Breast epithelium (tissue), 3 donors: Measurements from ENCODE around the gene PTPN22.

Experiments
- CTCF ChIP-seq, 3 donors: fragments of 450-650 bp; IDR thresholded peaks; one replicate each; pipeline ENCODE4 v1.5.1; 2016 to 2017; ENCODE audit warnings: antibody characterized with exemption in 3 of 3, mild to moderate bottlenecking in 3 of 3, moderate library complexity in 3 of 3
- POLR2A ChIP-seq: fragments of 450-650 bp; IDR thresholded peaks from one replicate; pipeline ENCODE4 v1.6.1; 2016; ENCODE audit warnings: antibody characterized with exemption, mild to moderate bottlenecking, moderate library complexity

- TF ChIP-seq CTCF (IDR thresholded peaks at IDR 0.05) (no peak), POLR2A (no peak)
These were observed 17.3 kb downstream of the PTPN22 start for GRCh38 chr1:113854234-113854633.
